Duodenal mucosa (tissue), 2 donors: ENCODE results near the gene HOXC4.

Experiments
- H3K27ac ChIP-seq: one replicate; pipeline ENCODE4 v1.7.0; 2013; ENCODE audit warnings: low read depth, low read length
- H3K27me3 ChIP-seq, 2 donors: one replicate each; pipeline ENCODE4 v1.7.0; 2013; ENCODE audit warnings: low read length in 2 of 2, control low read depth in 1 of 2; ENCODE audit not compliant: insufficient read depth in 2 of 2, control insufficient read depth in 1 of 2
- H3K36me3 ChIP-seq, 2 donors: one replicate each; pipeline ENCODE4 v1.7.0; 2013; ENCODE audit warnings: low read length in 2 of 2, control low read depth in 1 of 2; ENCODE audit not compliant: insufficient read depth in 2 of 2, control insufficient read depth in 1 of 2
- H3K4me1 ChIP-seq, 2 donors: one replicate each; pipeline ENCODE4 v1.7.0; 2013; ENCODE audit warnings: low read length in 2 of 2, control low read depth in 1 of 2; ENCODE audit not compliant: insufficient read depth in 2 of 2, control insufficient read depth in 1 of 2
- H3K4me3 ChIP-seq, 2 donors: one replicate each; pipeline ENCODE4 v1.7.0; 2013; ENCODE audit warnings: low read length in 2 of 2, low read depth in 1 of 2
- H3K9ac ChIP-seq, 2 donors: one replicate each; pipeline ENCODE4 v1.7.0; 2013; ENCODE audit warnings: low read length in 2 of 2, low read depth in 1 of 2
- H3K9me3 ChIP-seq, 2 donors: one replicate each; pipeline ENCODE4 v1.7.0; 2013; ENCODE audit warnings: low read length in 2 of 2, control low read depth in 1 of 2; ENCODE audit not compliant: control insufficient read depth in 1 of 2

Gene HOXC4

GRCh38 chr12:54042970-54043853 lies 10.4 kb upstream of the HOXC4 start:
- H3K36me3 ChIP-seq = no peaks in the 10 kb centered on the region
- no peak overlapping the region for H3K4me3 ChIP-seq
- H3K4me1 ChIP-seq = no peaks in the 10 kb centered on the region
- H3K27ac ChIP-seq = no peak overlapping the region
- H3K9ac ChIP-seq = no peak overlapping the region
- peaks cover 82 to 92% of the 10 kb centered on the region in 2 donors for H3K27me3 ChIP-seq
- H3K9me3 ChIP-seq = no peaks in the 10 kb centered on the region

GRCh38 chr12:54044425-54045103 lies 9.1 kb upstream of the HOXC4 start:
- H3K9ac ChIP-seq = no peak overlapping the region
- peaks cover 82 to 89% of the 10 kb centered on the region in 2 donors for H3K27me3 ChIP-seq
- H3K36me3 ChIP-seq = no peaks in the 10 kb centered on the region
- no peaks in the 10 kb centered on the region for H3K9me3 ChIP-seq
- no peaks in the 10 kb centered on the region for H3K4me1 ChIP-seq
- H3K4me3 ChIP-seq = no peak overlapping the region
- H3K27ac ChIP-seq = no peak overlapping the region

- H3K9me3 ChIP-seq = no peaks in the 10 kb centered on the region
- H3K4me1 ChIP-seq = no peaks in the 10 kb centered on the region
- H3K27me3 ChIP-seq = peaks cover 82 to 89% of the 10 kb centered on the region in 2 donors
Measured at GRCh38 chr12:54045401-54045800, 8.2 kb upstream of the HOXC4 start.

GRCh38 chr12:54045868-54046521 lies 7.6 kb upstream of the HOXC4 start:
- H3K4me3 ChIP-seq = no peak overlapping the region
- no peak overlapping the region for H3K27ac ChIP-seq
- H3K9me3 ChIP-seq = no peaks in the 10 kb centered on the region
- H3K9ac ChIP-seq = no peak overlapping the region
- H3K4me1 ChIP-seq = peaks cover under 1 to 2% of the 10 kb centered on the region in 2 donors
- peaks cover 85 to 90% of the 10 kb centered on the region in 2 donors for H3K27me3 ChIP-seq
- H3K36me3 ChIP-seq = no peaks in the 10 kb centered on the region

More at GRCh38 chr12:54045401-54045800, 8.2 kb upstream of the HOXC4 start:
- no peaks in the 10 kb centered on the region for H3K36me3 ChIP-seq
- no peak overlapping the region for H3K4me3 ChIP-seq
- H3K27ac ChIP-seq = no peak overlapping the region
- no peak overlapping the region for H3K9ac ChIP-seq

GRCh38 chr12:54046809-54047159 lies 6.9 kb upstream of the HOXC4 start:
- Histone ChIP-seq H3K36me3 (no peaks in the 10 kb centered on the region), H3K27ac (no peak overlapping the region), H3K4me3 (peak overlapping the region in 1 of 2 donors; percentile 2), H3K9me3 (no peaks in the 10 kb centered on the region), H3K27me3 (peaks cover 89 to 92% of the 10 kb centered on the region in 2 donors), H3K4me1 (peaks cover 9% of the 10 kb centered on the region in 2 donors), H3K9ac (no peak overlapping the region)

- peaks cover 87 to 94% of the 10 kb centered on the region in 2 donors for H3K27me3 ChIP-seq
- H3K4me3 ChIP-seq = peak overlapping the region in 1 of 2 donors; percentile 2
Measured at GRCh38 chr12:54047160-54047963, 6.3 kb upstream of the HOXC4 start.

GRCh38 chr12:54047964-54048303 lies 5.7 kb upstream of the HOXC4 start:
- Histone ChIP-seq H3K9me3 (no peaks in the 10 kb centered on the region), H3K4me1 (peaks cover 16 to 18% of the 10 kb centered on the region in 2 donors), H3K27ac (no peak overlapping the region), H3K36me3 (no peaks in the 10 kb centered on the region), H3K9ac (no peak overlapping the region), H3K4me3 (no peak overlapping the region), H3K27me3 (peaks cover 87 to 94% of the 10 kb centered on the region in 2 donors)

More at GRCh38 chr12:54047160-54047963, 6.3 kb upstream of the HOXC4 start:
- Histone ChIP-seq H3K4me1 (peaks cover 11 to 12% of the 10 kb centered on the region in 2 donors), H3K9ac (no peak overlapping the region), H3K27ac (no peak overlapping the region), H3K36me3 (no peaks in the 10 kb centered on the region), H3K9me3 (no peaks in the 10 kb centered on the region)

- H3K9me3 ChIP-seq = no peaks in the 10 kb centered on the region
- H3K9ac ChIP-seq = no peak overlapping the region
- no peak overlapping the region for H3K4me3 ChIP-seq
- H3K36me3 ChIP-seq = no peaks in the 10 kb centered on the region
- peaks cover 87 to 96% of the 10 kb centered on the region in 2 donors for H3K27me3 ChIP-seq
- H3K27ac ChIP-seq = no peak overlapping the region
- H3K4me1 ChIP-seq = peaks cover 16 to 21% of the 10 kb centered on the region in 2 donors
Measured at GRCh38 chr12:54048406-54049093, 5.1 kb upstream of the HOXC4 start.

- Histone ChIP-seq H3K27ac (no peak overlapping the region), H3K4me3 (no peak overlapping the region), H3K9me3 (no peaks in the 10 kb centered on the region), H3K9ac (no peak overlapping the region), H3K4me1 (peaks cover 16 to 21% of the 10 kb centered on the region in 2 donors), H3K27me3 (peaks cover 84 to 94% of the 10 kb centered on the region in 2 donors), H3K36me3 (no peaks in the 10 kb centered on the region)
Measured at GRCh38 chr12:54049108-54049507, 4.5 kb upstream of the HOXC4 start.
